Omental fat pad (tissue), 4 donors: ENCODE results near the gene ABR. TPM values are rescaled to one million over a fixed set of nuclear protein-coding genes. Genes with fewer than 3 reads are reported as not detected.
A peak's percentile ranks its signal among the peaks of the same experiment; 100 is the strongest.
"Not testable (repeated sequence)": the region's sequence is repeated elsewhere in the genome, so short reads cannot be mapped to it uniquely, and the experiment has no call there.

ENCODE experiments used
- ATAC-seq: fragments of 150-250 bp; one replicate; pipeline ENCODE4 v1.9.1; 2016; ENCODE audit warnings: mild to moderate bottlenecking, moderate library complexity; ENCODE audit not compliant: low FRiP score
- DNase-seq: peaks from one replicate; pipeline ENCODE4 v3.0.0-alpha.2; 2019; ENCODE audit warnings: low spot score
- total RNA-seq, 4 donors: library from RNA; depleted of rRNA; stranded (reverse); fragments of >200 nt; gene quantifications; one replicate each; pipeline ENCODE4 v1.1.0, GENCODE V29; 2016
- TF ChIP-seq, protein P1 (sequence below), 3 donors: fragments of 450-650 bp; IDR thresholded peaks; one replicate each; pipeline ENCODE4 v1.5.1; 2016 to 2017; ENCODE audit warnings: antibody characterized with exemption in 3 of 3, mild to moderate bottlenecking in 3 of 3, moderate library complexity in 2 of 3

The ABR gene
- total RNA-seq, 4 donors from 2014 or later: 51.1 to 92.1 (median 75.8) TPM

- DNase-seq (no peak), ATAC-seq (no peak)
- TF ChIP-seq, protein P1, sequence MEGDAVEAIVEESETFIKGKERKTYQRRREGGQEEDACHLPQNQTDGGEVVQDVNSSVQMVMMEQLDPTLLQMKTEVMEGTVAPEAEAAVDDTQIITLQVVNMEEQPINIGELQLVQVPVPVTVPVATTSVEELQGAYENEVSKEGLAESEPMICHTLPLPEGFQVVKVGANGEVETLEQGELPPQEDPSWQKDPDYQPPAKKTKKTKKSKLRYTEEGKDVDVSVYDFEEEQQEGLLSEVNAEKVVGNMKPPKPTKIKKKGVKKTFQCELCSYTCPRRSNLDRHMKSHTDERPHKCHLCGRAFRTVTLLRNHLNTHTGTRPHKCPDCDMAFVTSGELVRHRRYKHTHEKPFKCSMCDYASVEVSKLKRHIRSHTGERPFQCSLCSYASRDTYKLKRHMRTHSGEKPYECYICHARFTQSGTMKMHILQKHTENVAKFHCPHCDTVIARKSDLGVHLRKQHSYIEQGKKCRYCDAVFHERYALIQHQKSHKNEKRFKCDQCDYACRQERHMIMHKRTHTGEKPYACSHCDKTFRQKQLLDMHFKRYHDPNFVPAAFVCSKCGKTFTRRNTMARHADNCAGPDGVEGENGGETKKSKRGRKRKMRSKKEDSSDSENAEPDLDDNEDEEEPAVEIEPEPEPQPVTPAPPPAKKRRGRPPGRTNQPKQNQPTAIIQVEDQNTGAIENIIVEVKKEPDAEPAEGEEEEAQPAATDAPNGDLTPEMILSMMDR (IDR thresholded peaks at IDR 0.05): no peak
Measured at GRCh38 chr17:1154704-1155103, 25.1 kb downstream of the ABR start.

- ATAC-seq: peak; percentile 59
- TF ChIP-seq, protein P1 (IDR thresholded peaks at IDR 0.05): no peak
- no peak for DNase-seq
Measured at GRCh38 chr17:1153795-1154546, 25.8 kb downstream of the ABR start.

- DNase-seq, ATAC-seq: not testable (repeated sequence)
Measured at GRCh38 chr17:1152582-1152981, 27.2 kb downstream of the ABR start.

- TF ChIP-seq, protein P1 (IDR thresholded peaks at IDR 0.05): no peak
- DNase-seq: no peak
- no peak for ATAC-seq
Measured at GRCh38 chr17:1150863-1151600, 28.7 kb downstream of the ABR start.

- ATAC-seq (no peak), DNase-seq (no peak)
- TF ChIP-seq, protein P1 (IDR thresholded peaks at IDR 0.05): no peak
Measured at GRCh38 chr17:1149869-1150268, 29.9 kb downstream of the ABR start.

- TF ChIP-seq, protein P1 (IDR thresholded peaks at IDR 0.05): no peak
- ATAC-seq: no peak
- DNase-seq: no peak
Measured at GRCh38 chr17:1147664-1148063, 32.1 kb downstream of the ABR start.

DNA sequence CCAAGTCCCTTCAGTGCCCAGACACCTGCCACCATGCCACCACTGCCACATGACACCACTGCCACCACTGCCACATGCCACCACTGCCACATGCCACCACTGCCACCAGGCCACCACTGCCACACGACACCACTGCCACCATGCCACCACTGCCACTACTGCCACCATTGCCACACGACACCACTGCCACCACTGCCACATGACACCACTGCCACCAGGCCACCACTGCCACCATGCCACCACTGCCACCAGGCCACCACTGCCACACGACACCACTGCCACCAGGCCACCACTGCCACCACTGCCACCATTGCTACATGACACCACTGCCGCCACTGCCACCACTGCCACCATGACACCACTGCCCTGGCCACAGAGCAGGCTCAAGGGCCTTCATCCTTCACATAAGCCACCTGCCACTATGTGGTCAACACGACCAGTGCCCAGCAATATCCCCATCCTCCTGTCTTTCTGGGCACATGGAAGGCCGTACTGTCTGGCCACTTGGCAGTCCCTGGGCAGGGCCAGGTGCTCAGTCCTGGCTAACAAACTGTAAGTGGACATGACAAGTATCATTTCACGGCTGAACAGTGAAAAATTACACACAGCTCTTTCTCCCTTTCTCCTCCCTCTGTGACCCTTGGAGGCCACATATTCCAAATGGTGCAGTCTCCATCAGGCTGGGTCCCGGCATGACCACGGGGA lies 33.1 kb downstream of the ABR start:
- DNase-seq (no peak), ATAC-seq (no peak)
- TF ChIP-seq, protein P1 (IDR thresholded peaks at IDR 0.05): no peak
